GM12872 (cell line): ENCODE results near the gene ST8SIA4.

Source experiments
- CTCF ChIP-seq: IDR thresholded peaks from 3 replicates; pipeline ENCODE4 v1.5.1; 2011; ENCODE audit warnings: low read depth, mild to moderate bottlenecking, low read length, moderate library complexity; ENCODE audit not compliant: insufficient read depth

Gene ST8SIA4

GRCh38 chr5:100863739-100864138 lies 39.3 kb downstream of the ST8SIA4 start:
- no peak for TF ChIP-seq CTCF

GRCh38 chr5:100861148-100861547 lies 41.9 kb downstream of the ST8SIA4 start:
- no peak for TF ChIP-seq CTCF

- no peak for TF ChIP-seq CTCF
Observed at GRCh38 chr5:100860407-100860806, 42.7 kb downstream of the ST8SIA4 start.

- no peak for TF ChIP-seq CTCF
Observed at GRCh38 chr5:100858987-100859545, 44.0 kb downstream of the ST8SIA4 start.

- no peak for TF ChIP-seq CTCF
Observed at GRCh38 chr5:100856462-100856861, 46.6 kb downstream of the ST8SIA4 start.

- no peak for TF ChIP-seq CTCF
Observed at GRCh38 chr5:100855937-100856430, 47.1 kb downstream of the ST8SIA4 start.

- TF ChIP-seq CTCF = no peak
Observed at GRCh38 chr5:100855295-100855694, 47.8 kb downstream of the ST8SIA4 start.
